ENCODE data around the gene RNF19B. TPM values are rescaled to one million over a fixed set of nuclear protein-coding genes. Genes with fewer than 3 reads are reported as not detected.

Gene RNF19B
- total RNA-seq, 1 donor from 2014 or later: 20.1 TPM

- TF ChIP-seq CTCF (conservative IDR thresholded peaks at IDR 0.05): no peak
- Mint-ChIP-seq H3K4me3 (no peak overlapping the region), H3K36me3 (no peaks in the 10 kb centered on the region), H3K9me3 (peaks cover 10% of the 10 kb centered on the region), H3K4me1 (ENCODE audit: unreplicated experiment) (peaks cover 22% of the 10 kb centered on the region), H3K27ac (no peak overlapping the region), H3K27me3 (peaks cover 22% of the 10 kb centered on the region)
- DNase-seq (ENCODE audit: extremely low spot score, unreplicated experiment): no peak
These were observed 37.2 kb downstream of the RNF19B start for GRCh38 chr1:32927441-32927840.

GRCh38 chr1:32926562-32926961, 38.0 kb downstream of the RNF19B start:
- Mint-ChIP-seq H3K27ac (no peak overlapping the region), H3K4me1 (ENCODE audit: unreplicated experiment) (peaks cover 22% of the 10 kb centered on the region), H3K4me3 (no peak overlapping the region), H3K27me3 (peaks cover 22% of the 10 kb centered on the region), H3K36me3 (no peaks in the 10 kb centered on the region), H3K9me3 (peaks cover 10% of the 10 kb centered on the region)
- no peak for DNase-seq (ENCODE audit: extremely low spot score, unreplicated experiment)
- no peak for TF ChIP-seq CTCF (conservative IDR thresholded peaks at IDR 0.05)

GRCh38 chr1:32925403-32926162, 39.0 kb downstream of the RNF19B start:
- no peak for DNase-seq (ENCODE audit: extremely low spot score, unreplicated experiment)
- TF ChIP-seq CTCF (conservative IDR thresholded peaks at IDR 0.05): no peak
- H3K27ac Mint-ChIP-seq: peak overlapping the region; percentile 73
- H3K27me3 Mint-ChIP-seq: peaks cover 22% of the 10 kb centered on the region
- H3K4me3 Mint-ChIP-seq: peak overlapping the region; percentile 78
- no peaks in the 10 kb centered on the region for H3K36me3 Mint-ChIP-seq
- peaks cover 10% of the 10 kb centered on the region for H3K9me3 Mint-ChIP-seq
- H3K4me1 Mint-ChIP-seq (ENCODE audit: unreplicated experiment): peaks cover 22% of the 10 kb centered on the region

GRCh38 chr1:32924881-32925344, 39.7 kb downstream of the RNF19B start:
- Mint-ChIP-seq H3K4me3 (peak overlapping the region; percentile 78), H3K9me3 (peaks cover 10% of the 10 kb centered on the region), H3K4me1 (ENCODE audit: unreplicated experiment) (peaks cover 25% of the 10 kb centered on the region), H3K27ac (peak overlapping the region; percentile 73), H3K27me3 (peaks cover 22% of the 10 kb centered on the region), H3K36me3 (no peaks in the 10 kb centered on the region)
- peak; percentile 54 for TF ChIP-seq CTCF (conservative IDR thresholded peaks at IDR 0.05)
- DNase-seq (ENCODE audit: extremely low spot score, unreplicated experiment): no peak

- H3K9me3 Mint-ChIP-seq: no peaks in the 10 kb centered on the region
- peaks cover 23% of the 10 kb centered on the region for H3K4me1 Mint-ChIP-seq (ENCODE audit: unreplicated experiment)
- no peaks in the 10 kb centered on the region for H3K36me3 Mint-ChIP-seq
- TF ChIP-seq CTCF (conservative IDR thresholded peaks at IDR 0.05): no peak
- H3K4me3 Mint-ChIP-seq: no peak overlapping the region
- no peak overlapping the region for H3K27ac Mint-ChIP-seq
- H3K27me3 Mint-ChIP-seq: peaks cover 17% of the 10 kb centered on the region
- no peak for DNase-seq (ENCODE audit: extremely low spot score, unreplicated experiment)
These were observed 43.8 kb downstream of the RNF19B start for GRCh38 chr1:32920833-32921232.
